ENCODE results near the gene CNTN1.

The CNTN1 gene

GRCh38 chr12:40689576-40689975 lies 2.7 kb upstream of the CNTN1 start:
- H3K4me3 ChIP-seq (ENCODE audit: low read depth, low read length), result no peak overlapping the region
- ChIA-PET CTCF (no interaction called here), POLR2A (no interaction called here)
- DNase-seq (ENCODE audit: low read depth, low spot score), result no peak
- no peak for TF ChIP-seq CTCF (IDR thresholded peaks at IDR 0.05; ENCODE audit: insufficient read depth, low read length, missing control alignments)

DNA sequence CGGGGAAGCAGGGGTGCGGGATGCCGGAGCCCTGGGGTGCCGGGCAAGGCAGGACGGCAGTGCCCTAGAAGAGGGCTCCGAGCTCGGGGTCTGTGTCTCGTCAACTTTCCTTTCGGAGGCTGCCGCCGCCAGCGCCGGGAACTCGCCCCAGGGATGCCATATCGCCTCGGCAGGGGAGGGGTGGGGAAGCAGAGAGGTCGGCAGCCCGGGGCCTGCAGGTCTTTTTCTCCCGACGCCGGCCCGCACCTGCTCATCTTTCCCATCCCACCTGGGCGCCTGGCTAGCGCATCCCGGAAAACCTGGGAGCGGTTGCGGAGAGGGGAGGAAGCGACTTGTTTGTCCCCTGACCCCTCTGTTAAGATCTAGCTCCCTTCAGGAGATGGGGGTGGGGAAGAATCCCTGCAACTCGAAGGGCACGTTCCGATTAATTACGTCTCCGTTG lies 547 bp downstream of the CNTN1 start:
- no peak for TF ChIP-seq CTCF (IDR thresholded peaks at IDR 0.05; ENCODE audit: insufficient read depth, low read length, missing control alignments)
- no peak overlapping the region for H3K4me3 ChIP-seq (ENCODE audit: low read depth, low read length)
- no peak for DNase-seq (ENCODE audit: low read depth, low spot score)
- POLR2A ChIA-PET, result no interaction called here
- CTCF ChIA-PET, result no interaction called here

- ChIA-PET CTCF (no interaction called here), POLR2A (no interaction called here)
- no peak for TF ChIP-seq CTCF (IDR thresholded peaks at IDR 0.05; ENCODE audit: insufficient read depth, low read length, missing control alignments)
- DNase-seq (ENCODE audit: low read depth, low spot score), result no peak
- H3K4me3 ChIP-seq (ENCODE audit: low read depth, low read length), result no peak overlapping the region
Measured at GRCh38 chr12:40693207-40693821, 1.1 kb downstream of the CNTN1 start.

DNA sequence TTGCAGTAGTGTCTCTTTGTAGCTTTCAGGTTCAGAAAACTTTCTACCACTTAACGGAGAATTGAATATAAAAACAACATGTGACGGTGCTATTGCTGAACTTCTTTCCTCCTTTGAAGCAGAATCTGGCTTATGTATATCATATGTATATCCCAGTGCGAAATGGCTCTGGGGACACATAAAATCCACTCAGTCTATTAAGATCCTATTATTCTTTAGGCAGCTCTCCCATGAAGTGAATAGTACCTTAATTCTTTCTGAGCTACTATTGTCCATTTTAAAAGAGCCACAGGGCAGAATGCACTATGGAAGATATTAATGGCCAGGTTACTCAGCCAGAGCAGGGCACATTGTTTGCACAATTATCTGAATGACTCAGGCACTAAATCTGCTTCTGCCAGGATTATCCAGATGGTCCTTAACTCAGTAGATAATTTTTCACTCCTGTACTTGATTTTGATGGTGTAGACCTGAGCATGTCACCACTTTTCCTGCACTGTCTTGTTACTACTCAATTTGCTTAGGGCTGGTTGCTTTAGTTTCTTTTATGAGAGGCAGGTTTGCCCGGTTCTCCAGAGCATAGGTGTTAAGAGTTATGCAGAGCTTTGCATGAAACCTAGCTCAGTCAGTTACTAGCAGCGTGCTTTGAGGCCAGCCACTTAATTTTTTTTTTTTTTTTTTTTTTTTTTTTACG lies 5.5 kb downstream of the CNTN1 start:
- ChIA-PET CTCF (no interaction called here), POLR2A (no interaction called here)
- TF ChIP-seq CTCF (IDR thresholded peaks at IDR 0.05; ENCODE audit: insufficient read depth, low read length, missing control alignments), result no peak
- H3K4me3 ChIP-seq (ENCODE audit: low read depth, low read length), result no peak overlapping the region
- DNase-seq (ENCODE audit: low read depth, low spot score), result no peak

DNA sequence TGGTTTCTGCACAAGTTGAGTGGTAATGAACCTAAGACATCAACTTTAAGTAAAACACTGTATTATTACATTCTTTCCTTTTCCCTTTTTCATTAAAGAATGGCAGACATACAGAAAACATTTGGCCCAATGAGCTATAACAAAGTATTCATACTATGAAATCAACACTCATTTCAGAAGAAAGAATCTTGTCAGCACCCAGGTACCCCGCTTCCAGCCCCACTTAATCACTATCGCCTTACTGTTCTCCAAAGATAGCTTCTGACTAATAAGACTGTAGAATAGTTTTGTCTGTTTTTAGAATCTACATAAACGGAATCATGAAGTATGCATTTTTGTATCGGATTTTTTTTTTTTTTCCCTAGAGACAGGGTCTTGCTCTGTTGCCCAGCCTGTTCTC lies 9.5 kb downstream of the CNTN1 start:
- DNase-seq (ENCODE audit: low read depth, low spot score), result no peak
- ChIA-PET POLR2A (no interaction called here), CTCF (no interaction called here)
- H3K4me3 ChIP-seq (ENCODE audit: low read depth, low read length), result no peak overlapping the region
- TF ChIP-seq CTCF (IDR thresholded peaks at IDR 0.05; ENCODE audit: insufficient read depth, low read length, missing control alignments), result no peak

GRCh38 chr12:40711121-40711520 lies 18.9 kb downstream of the CNTN1 start:
- no peak for TF ChIP-seq CTCF (IDR thresholded peaks at IDR 0.05; ENCODE audit: insufficient read depth, low read length, missing control alignments)
- POLR2A ChIA-PET, result no interaction called here
- DNase-seq (ENCODE audit: low read depth, low spot score), result no peak
- CTCF ChIA-PET, result no interaction called here
- no peak overlapping the region for H3K4me3 ChIP-seq (ENCODE audit: low read depth, low read length)
